Central memory CD8-positive, alpha-beta T cell (primary cell): ENCODE measurements around the gene AMT.
"Not testable (repeated sequence)": the region's sequence is repeated elsewhere in the genome, so short reads cannot be mapped to it uniquely, and the experiment has no call there.

Experiments used
- ATAC-seq: fragments of 150-1000 bp; cut with Tn5 transposase; replicated peaks from 2 replicates; pipeline ENCODE4 v1.10.0; 2022; ENCODE audit warnings: mild to moderate bottlenecking, moderate FRiP score, moderate number of reproducible peaks; ENCODE audit not compliant: poor library complexity, severe bottlenecking; ENCODE audit errors: extremely low read depth
- DNase-seq, 2 donors: peaks; one replicate each; pipeline ENCODE4 v3.0.0; 2021; ENCODE audit warnings: low spot score in 2 of 2
- H3K27ac Mint-ChIP-seq: one replicate; pipeline ENCODE4 v1.8.0; 2022; ENCODE audit warnings: low read depth, mild to moderate bottlenecking, moderate library complexity, mixed read lengths
- H3K27me3 Mint-ChIP-seq: one replicate; pipeline ENCODE4 v1.8.0; 2022; ENCODE audit warnings: mixed read lengths
- H3K36me3 Mint-ChIP-seq: one replicate; pipeline ENCODE4 v1.8.0; 2022; ENCODE audit warnings: mild to moderate bottlenecking, moderate library complexity, mixed read lengths; ENCODE audit not compliant: insufficient read depth
- H3K4me1 Mint-ChIP-seq: one replicate; pipeline ENCODE4 v1.8.0; 2022; ENCODE audit warnings: mixed read lengths
- H3K4me3 Mint-ChIP-seq: one replicate; pipeline ENCODE4 v1.8.0; 2022; ENCODE audit warnings: mild to moderate bottlenecking, moderate library complexity, mixed read lengths
- H3K9me3 Mint-ChIP-seq: one replicate; pipeline ENCODE4 v1.8.0; 2022; ENCODE audit warnings: mixed read lengths

The AMT gene

GRCh38 chr3:49401766-49402165 is 20.5 kb downstream of the AMT start:
- Mint-ChIP-seq H3K4me3 (no peak overlapping the region), H3K27me3 (no peaks in the 10 kb centered on the region), H3K9me3 (no peaks in the 10 kb centered on the region), H3K27ac (no peak overlapping the region), H3K36me3 (peaks cover 37% of the 10 kb centered on the region), H3K4me1 (peaks cover 55% of the 10 kb centered on the region)
- DNase-seq = no peak
- ATAC-seq = no peak

GRCh38 chr3:49399461-49399860 is 22.8 kb downstream of the AMT start:
- ATAC-seq = no peak
- Mint-ChIP-seq H3K27ac (peak overlapping the region; percentile 70), H3K4me3 (no peak overlapping the region), H3K27me3 (no peaks in the 10 kb centered on the region), H3K4me1 (peaks cover 54% of the 10 kb centered on the region), H3K9me3 (no peaks in the 10 kb centered on the region), H3K36me3 (peaks cover 45% of the 10 kb centered on the region)
- DNase-seq = no peak

- Mint-ChIP-seq H3K4me1 (peaks cover 70% of the 10 kb centered on the region), H3K9me3 (no peaks in the 10 kb centered on the region), H3K27ac (no peak overlapping the region), H3K36me3 (peaks cover 42% of the 10 kb centered on the region), H3K27me3 (no peaks in the 10 kb centered on the region), H3K4me3 (peak overlapping the region; percentile 3)
- ATAC-seq = no peak
- no peak for DNase-seq
Measured at GRCh38 chr3:49397470-49397869, 24.8 kb downstream of the AMT start.

GRCh38 chr3:49391310-49391709 is 31.0 kb downstream of the AMT start:
- not testable (repeated sequence) for H3K27ac Mint-ChIP-seq, H3K4me3 Mint-ChIP-seq, H3K27me3 Mint-ChIP-seq, DNase-seq, H3K9me3 Mint-ChIP-seq, ATAC-seq
- Mint-ChIP-seq H3K36me3 (peaks cover 19% of the 10 kb centered on the region), H3K4me1 (peaks cover 54% of the 10 kb centered on the region)

GRCh38 chr3:49389297-49389696 is 33.0 kb downstream of the AMT start:
- no peaks in the 10 kb centered on the region for H3K9me3 Mint-ChIP-seq
- peaks cover 7% of the 10 kb centered on the region for H3K36me3 Mint-ChIP-seq
- H3K27ac Mint-ChIP-seq = peak overlapping the region; percentile 44
- H3K4me3 Mint-ChIP-seq = no peak overlapping the region
- H3K4me1 Mint-ChIP-seq = peaks cover 49% of the 10 kb centered on the region
- no peak for ATAC-seq
- no peaks in the 10 kb centered on the region for H3K27me3 Mint-ChIP-seq
- no peak for DNase-seq

GRCh38 chr3:49388289-49388820 is 33.9 kb downstream of the AMT start:
- Mint-ChIP-seq H3K4me1 (peaks cover 52% of the 10 kb centered on the region), H3K36me3 (peaks cover 7% of the 10 kb centered on the region), H3K27ac (peak overlapping the region; percentile 44), H3K9me3 (no peaks in the 10 kb centered on the region), H3K27me3 (no peaks in the 10 kb centered on the region), H3K4me3 (no peak overlapping the region)
- DNase-seq (no peak), ATAC-seq (no peak)

GRCh38 chr3:49387721-49388120 is 34.6 kb downstream of the AMT start:
- peaks cover 48% of the 10 kb centered on the region for H3K4me1 Mint-ChIP-seq
- H3K36me3 Mint-ChIP-seq = peaks cover 8% of the 10 kb centered on the region
- H3K27ac Mint-ChIP-seq = no peak overlapping the region
- ATAC-seq = no peak
- H3K4me3 Mint-ChIP-seq = no peak overlapping the region
- no peaks in the 10 kb centered on the region for H3K27me3 Mint-ChIP-seq
- DNase-seq = no peak
- no peaks in the 10 kb centered on the region for H3K9me3 Mint-ChIP-seq

- ATAC-seq (no peak), DNase-seq (no peak)
- peak overlapping the region; percentile 47 for H3K4me3 Mint-ChIP-seq
- H3K27me3 Mint-ChIP-seq = no peaks in the 10 kb centered on the region
- H3K27ac Mint-ChIP-seq = peak overlapping the region; percentile 89
- no peaks in the 10 kb centered on the region for H3K9me3 Mint-ChIP-seq
- peaks cover 45% of the 10 kb centered on the region for H3K4me1 Mint-ChIP-seq
- peaks cover 8% of the 10 kb centered on the region for H3K36me3 Mint-ChIP-seq
Measured at GRCh38 chr3:49386056-49386756, 36.1 kb downstream of the AMT start.

- Mint-ChIP-seq H3K4me3 (no peak overlapping the region), H3K4me1 (peaks cover 48% of the 10 kb centered on the region), H3K36me3 (peaks cover 8% of the 10 kb centered on the region), H3K27me3 (no peaks in the 10 kb centered on the region), H3K9me3 (no peaks in the 10 kb centered on the region), H3K27ac (peak overlapping the region; percentile 89)
- DNase-seq (no peak), ATAC-seq (no peak)
Measured at GRCh38 chr3:49385617-49386016, 36.7 kb downstream of the AMT start.

- Mint-ChIP-seq H3K4me1 (peaks cover 64% of the 10 kb centered on the region), H3K9me3 (no peaks in the 10 kb centered on the region), H3K36me3 (peaks cover 5% of the 10 kb centered on the region), H3K27me3 (no peaks in the 10 kb centered on the region), H3K27ac (peak overlapping the region; percentile 15), H3K4me3 (peak overlapping the region; percentile 31)
- DNase-seq (no peak), ATAC-seq (no peak)
Measured at GRCh38 chr3:49383387-49383786, 38.9 kb downstream of the AMT start.

- Mint-ChIP-seq H3K27ac (peak overlapping the region; percentile 50), H3K9me3 (no peaks in the 10 kb centered on the region), H3K27me3 (no peaks in the 10 kb centered on the region), H3K36me3 (peaks cover 30% of the 10 kb centered on the region), H3K4me1 (peaks cover 54% of the 10 kb centered on the region), H3K4me3 (peak overlapping the region; percentile 33)
- no peak for DNase-seq
- no peak for ATAC-seq
Measured at GRCh38 chr3:49378249-49378895, 43.9 kb downstream of the AMT start.

- peaks cover 38% of the 10 kb centered on the region for H3K36me3 Mint-ChIP-seq
Measured at GRCh38 chr3:49377483-49377882, 44.8 kb downstream of the AMT start.

GRCh38 chr3:49371946-49372345 is 50.3 kb downstream of the AMT start:
- no peak for ATAC-seq
- Mint-ChIP-seq H3K36me3 (peaks cover 69% of the 10 kb centered on the region), H3K4me3 (no peak overlapping the region), H3K27me3 (no peaks in the 10 kb centered on the region), H3K9me3 (no peaks in the 10 kb centered on the region), H3K4me1 (peaks cover 35% of the 10 kb centered on the region), H3K27ac (no peak overlapping the region)
- no peak for DNase-seq

More at GRCh38 chr3:49377483-49377882, 44.8 kb downstream of the AMT start:
- Mint-ChIP-seq H3K9me3 (no peaks in the 10 kb centered on the region), H3K4me3 (peak overlapping the region; percentile 25), H3K27me3 (no peaks in the 10 kb centered on the region), H3K27ac (no peak overlapping the region), H3K4me1 (peaks cover 57% of the 10 kb centered on the region)
- ATAC-seq = peak; percentile 54
- DNase-seq = no peak
